ENCODE measurements around the gene STX12. TPM values are rescaled to one million over a fixed set of nuclear protein-coding genes. Genes with fewer than 3 reads are reported as not detected.
A peak's percentile ranks its signal among the peaks of the same experiment; 100 is the strongest.

Gene STX12
- total RNA-seq, 1 donor from 2014 or later = 47.7 TPM

DNA sequence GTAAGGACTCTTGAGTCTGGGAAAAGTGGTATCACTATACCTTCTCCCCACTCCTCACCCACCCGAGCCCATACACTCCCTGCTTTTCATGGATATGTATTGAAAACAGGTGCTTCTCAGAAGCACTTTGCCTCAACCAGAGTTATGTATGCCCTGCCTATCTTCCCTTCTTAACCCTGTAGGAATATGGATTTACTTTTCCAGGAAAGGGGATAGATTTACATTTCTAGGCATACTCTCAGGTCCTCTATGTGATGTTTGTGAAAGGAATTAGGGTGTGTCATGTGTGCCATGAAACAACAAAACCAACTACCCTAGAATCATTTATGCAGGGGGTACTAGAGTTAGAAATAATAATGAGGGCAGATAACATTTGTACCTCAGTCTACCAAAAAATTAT is 11.0 kb upstream of the STX12 start:
- H3K36me3 Mint-ChIP-seq (ENCODE audit: unreplicated experiment) = no peaks in the 10 kb centered on the region
- no peak overlapping the region for H3K4me3 Mint-ChIP-seq (ENCODE audit: unreplicated experiment)
- H3K4me1 Mint-ChIP-seq (ENCODE audit: low read depth, unreplicated experiment) = no peaks in the 10 kb centered on the region
- DNase-seq = no peak
- TF ChIP-seq, protein P1, sequence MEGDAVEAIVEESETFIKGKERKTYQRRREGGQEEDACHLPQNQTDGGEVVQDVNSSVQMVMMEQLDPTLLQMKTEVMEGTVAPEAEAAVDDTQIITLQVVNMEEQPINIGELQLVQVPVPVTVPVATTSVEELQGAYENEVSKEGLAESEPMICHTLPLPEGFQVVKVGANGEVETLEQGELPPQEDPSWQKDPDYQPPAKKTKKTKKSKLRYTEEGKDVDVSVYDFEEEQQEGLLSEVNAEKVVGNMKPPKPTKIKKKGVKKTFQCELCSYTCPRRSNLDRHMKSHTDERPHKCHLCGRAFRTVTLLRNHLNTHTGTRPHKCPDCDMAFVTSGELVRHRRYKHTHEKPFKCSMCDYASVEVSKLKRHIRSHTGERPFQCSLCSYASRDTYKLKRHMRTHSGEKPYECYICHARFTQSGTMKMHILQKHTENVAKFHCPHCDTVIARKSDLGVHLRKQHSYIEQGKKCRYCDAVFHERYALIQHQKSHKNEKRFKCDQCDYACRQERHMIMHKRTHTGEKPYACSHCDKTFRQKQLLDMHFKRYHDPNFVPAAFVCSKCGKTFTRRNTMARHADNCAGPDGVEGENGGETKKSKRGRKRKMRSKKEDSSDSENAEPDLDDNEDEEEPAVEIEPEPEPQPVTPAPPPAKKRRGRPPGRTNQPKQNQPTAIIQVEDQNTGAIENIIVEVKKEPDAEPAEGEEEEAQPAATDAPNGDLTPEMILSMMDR (IDR thresholded peaks at IDR 0.05; ENCODE audit: partially characterized antibody, unreplicated experiment) = no peak
- H3K27ac Mint-ChIP-seq (ENCODE audit: unreplicated experiment) = no peak overlapping the region
- H3K9me3 Mint-ChIP-seq (ENCODE audit: unreplicated experiment) = no peaks in the 10 kb centered on the region
- no peaks in the 10 kb centered on the region for H3K27me3 Mint-ChIP-seq (ENCODE audit: unreplicated experiment)

DNA sequence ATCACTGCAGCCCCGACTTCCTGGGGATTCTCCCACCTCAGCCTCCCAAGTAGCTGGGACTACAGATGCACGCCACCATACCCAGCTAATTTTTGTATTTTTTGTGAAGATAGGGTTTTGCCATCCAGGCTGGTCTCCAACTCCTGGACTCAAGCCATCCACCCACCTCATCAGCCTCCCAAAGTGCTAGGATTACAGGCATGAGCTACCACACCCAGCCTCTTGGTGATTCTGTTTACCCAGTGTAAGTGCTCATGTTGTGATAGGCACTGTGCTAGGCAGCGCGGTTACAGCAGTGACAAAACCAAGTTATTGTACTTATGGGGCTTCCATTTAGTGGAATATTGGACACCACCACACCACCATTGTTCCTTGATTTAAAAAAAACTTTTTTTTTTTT is 9.7 kb upstream of the STX12 start:
- H3K36me3 Mint-ChIP-seq (ENCODE audit: unreplicated experiment) = no peaks in the 10 kb centered on the region
- no peaks in the 10 kb centered on the region for H3K27me3 Mint-ChIP-seq (ENCODE audit: unreplicated experiment)
- H3K9me3 Mint-ChIP-seq (ENCODE audit: unreplicated experiment) = no peaks in the 10 kb centered on the region
- no peaks in the 10 kb centered on the region for H3K4me1 Mint-ChIP-seq (ENCODE audit: low read depth, unreplicated experiment)
- no peak overlapping the region for H3K4me3 Mint-ChIP-seq (ENCODE audit: unreplicated experiment)
- TF ChIP-seq, protein P1 (IDR thresholded peaks at IDR 0.05; ENCODE audit: partially characterized antibody, unreplicated experiment) = no peak
- H3K27ac Mint-ChIP-seq (ENCODE audit: unreplicated experiment) = no peak overlapping the region
- no peak for DNase-seq

DNA sequence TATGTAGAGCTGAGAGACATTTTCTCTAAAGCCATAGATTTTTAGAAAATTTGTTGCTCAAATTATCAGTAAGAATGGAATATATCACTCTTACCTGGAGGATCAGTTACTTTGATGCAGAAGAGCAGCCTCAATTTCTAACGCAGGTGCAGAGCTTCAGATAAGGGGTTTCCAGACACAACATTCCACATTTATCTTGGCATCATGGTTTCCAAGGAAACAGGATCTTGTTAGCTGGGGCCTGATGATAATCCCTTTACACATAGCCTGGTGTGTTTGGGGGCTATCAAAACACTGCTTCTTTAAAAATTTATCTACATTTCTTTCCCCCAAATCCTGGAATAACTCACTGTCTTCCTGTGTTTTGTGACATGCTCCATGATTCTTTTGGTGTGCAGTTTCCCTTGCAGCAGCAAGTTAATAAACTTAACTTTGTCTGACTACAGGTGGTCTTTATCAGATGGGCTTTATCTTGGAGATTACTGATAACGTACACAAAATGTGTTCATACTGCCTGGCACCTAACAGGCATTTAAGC is 2.7 kb upstream of the STX12 start:
- DNase-seq = no peak
- Mint-ChIP-seq H3K9me3 (ENCODE audit: unreplicated experiment) (peaks cover 4% of the 10 kb centered on the region), H3K4me1 (ENCODE audit: low read depth, unreplicated experiment) (peaks cover 5% of the 10 kb centered on the region), H3K4me3 (ENCODE audit: unreplicated experiment) (no peak overlapping the region), H3K27me3 (ENCODE audit: unreplicated experiment) (no peaks in the 10 kb centered on the region), H3K27ac (ENCODE audit: unreplicated experiment) (no peak overlapping the region), H3K36me3 (ENCODE audit: unreplicated experiment) (no peaks in the 10 kb centered on the region)
- TF ChIP-seq, protein P1 (IDR thresholded peaks at IDR 0.05; ENCODE audit: partially characterized antibody, unreplicated experiment) = no peak

DNA sequence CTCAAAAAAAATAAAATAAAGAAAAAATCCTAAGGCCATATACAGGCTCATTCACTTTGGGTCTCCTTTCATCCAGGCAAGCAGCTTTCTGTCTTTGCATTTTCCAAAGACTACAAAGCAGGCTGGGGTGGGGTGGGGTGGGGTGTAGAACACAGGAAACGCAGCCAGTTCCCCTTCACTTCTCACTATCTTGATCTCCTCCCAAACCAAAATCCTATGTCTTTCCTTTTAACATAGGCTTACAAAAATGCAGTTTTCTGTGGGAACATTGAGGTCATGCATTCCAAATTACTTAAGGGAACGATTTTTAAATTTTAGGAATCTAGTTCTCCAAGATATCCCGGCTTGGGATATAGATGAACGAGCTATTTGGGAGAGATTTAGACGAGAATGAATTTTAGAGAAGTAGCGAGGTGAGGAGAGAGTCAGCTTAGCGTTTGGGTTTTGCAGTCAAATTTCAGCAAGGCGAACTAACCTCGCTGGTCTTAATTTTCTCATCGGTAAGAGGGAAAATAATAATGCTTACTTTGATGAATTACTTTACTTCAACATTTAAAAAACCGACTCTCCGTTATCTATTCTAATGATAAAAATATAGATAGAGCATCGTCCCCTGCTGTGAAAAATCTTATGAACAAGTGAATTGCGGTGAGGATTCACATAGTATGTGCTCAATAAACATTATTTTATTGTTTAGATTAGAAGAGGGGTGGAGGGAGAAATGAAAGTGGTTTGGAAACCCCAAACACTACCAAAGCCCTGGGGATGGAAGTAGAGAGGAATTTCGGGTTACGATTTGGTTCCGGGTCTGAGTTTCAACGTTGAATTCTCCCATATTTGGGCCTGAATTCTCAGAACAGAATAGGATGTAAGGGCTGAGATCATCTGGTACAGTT is 735 bp upstream of the STX12 start:
- H3K4me3 Mint-ChIP-seq (ENCODE audit: unreplicated experiment) = peak overlapping the region; percentile 78
- H3K27me3 Mint-ChIP-seq (ENCODE audit: unreplicated experiment) = no peaks in the 10 kb centered on the region
- H3K9me3 Mint-ChIP-seq (ENCODE audit: unreplicated experiment) = peaks cover 8% of the 10 kb centered on the region
- H3K4me1 Mint-ChIP-seq (ENCODE audit: low read depth, unreplicated experiment) = peaks cover 9% of the 10 kb centered on the region
- H3K36me3 Mint-ChIP-seq (ENCODE audit: unreplicated experiment) = no peaks in the 10 kb centered on the region
- no peak for DNase-seq
- H3K27ac Mint-ChIP-seq (ENCODE audit: unreplicated experiment) = peak overlapping the region; percentile 83
- TF ChIP-seq, protein P1 (IDR thresholded peaks at IDR 0.05; ENCODE audit: partially characterized antibody, unreplicated experiment) = no peak
